ENCODE results near the gene HIP1R.

Gene HIP1R

GRCh38 chr12:122846622-122847515, 11.6 kb downstream of the HIP1R start:
- no peak for DNase-seq (ENCODE audit: low read depth)
- no peak overlapping the region for H3K4me3 ChIP-seq (ENCODE audit: low read depth, low read length)

DNA sequence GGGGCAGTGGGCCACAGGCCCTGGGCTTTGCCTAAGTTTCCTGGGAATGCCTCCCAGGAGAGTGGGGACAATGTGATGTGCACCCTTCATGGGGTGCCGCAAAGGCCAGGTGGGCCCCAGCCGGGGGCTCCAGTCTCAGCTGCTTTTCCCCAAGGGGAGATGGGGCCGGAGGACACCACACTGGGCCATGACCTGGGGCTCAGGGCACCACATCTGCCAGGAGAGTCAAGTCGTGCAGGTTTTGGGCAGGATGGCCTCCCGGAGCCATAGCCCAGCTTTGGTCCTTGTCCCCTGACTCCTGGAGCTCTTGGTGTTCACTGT, 12.2 kb downstream of the HIP1R start:
- DNase-seq (ENCODE audit: low read depth), result no peak
- H3K4me3 ChIP-seq (ENCODE audit: low read depth, low read length), result no peak overlapping the region

GRCh38 chr12:122847921-122848421, 12.7 kb downstream of the HIP1R start:
- no peak for DNase-seq (ENCODE audit: low read depth)
- no peak overlapping the region for H3K4me3 ChIP-seq (ENCODE audit: low read depth, low read length)

DNA sequence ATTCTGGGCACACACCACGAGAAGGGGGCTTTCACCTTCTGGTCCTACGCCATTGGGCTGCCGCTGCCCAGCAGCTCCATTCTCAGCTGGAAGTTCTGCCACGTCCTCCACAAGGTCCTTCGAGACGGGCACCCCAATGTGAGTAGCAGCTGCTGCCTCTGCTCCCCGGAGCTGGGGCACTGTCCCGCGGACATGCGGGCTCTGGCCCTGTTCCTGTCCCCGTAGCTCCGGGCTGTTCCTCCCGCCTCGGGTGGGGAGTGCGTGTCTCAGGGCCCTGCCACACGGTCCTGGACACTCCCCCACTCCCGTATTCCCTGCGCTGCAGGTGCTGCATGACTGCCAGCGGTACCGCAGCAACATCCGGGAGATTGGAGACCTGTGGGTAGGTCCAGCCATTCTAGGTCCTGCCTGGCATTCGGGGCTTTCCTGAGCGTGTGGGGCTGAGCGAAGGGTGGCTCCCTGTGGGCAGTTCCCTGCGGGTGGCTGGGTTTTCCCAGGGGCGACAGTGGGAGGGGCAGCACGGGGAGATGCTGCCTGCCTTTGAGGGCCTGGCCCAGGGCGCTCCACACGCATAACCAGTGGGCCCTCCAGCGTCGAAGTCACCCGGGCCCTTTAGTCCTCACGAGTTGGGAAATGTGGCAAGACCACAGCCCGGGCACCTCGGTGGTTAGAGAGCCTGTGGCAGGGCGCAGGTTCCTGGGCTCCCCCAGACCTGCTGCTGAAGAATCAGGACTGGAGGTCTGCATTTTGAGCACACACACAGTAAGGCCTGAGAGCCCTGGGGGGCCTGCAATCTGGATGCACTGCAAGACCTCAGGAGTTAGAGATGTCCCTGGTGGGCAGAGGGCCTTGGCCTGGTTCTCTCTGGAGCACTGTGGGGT, 13.5 kb downstream of the HIP1R start:
- H3K4me3 ChIP-seq (ENCODE audit: low read depth, low read length), result no peak overlapping the region
- no peak for DNase-seq (ENCODE audit: low read depth)

DNA sequence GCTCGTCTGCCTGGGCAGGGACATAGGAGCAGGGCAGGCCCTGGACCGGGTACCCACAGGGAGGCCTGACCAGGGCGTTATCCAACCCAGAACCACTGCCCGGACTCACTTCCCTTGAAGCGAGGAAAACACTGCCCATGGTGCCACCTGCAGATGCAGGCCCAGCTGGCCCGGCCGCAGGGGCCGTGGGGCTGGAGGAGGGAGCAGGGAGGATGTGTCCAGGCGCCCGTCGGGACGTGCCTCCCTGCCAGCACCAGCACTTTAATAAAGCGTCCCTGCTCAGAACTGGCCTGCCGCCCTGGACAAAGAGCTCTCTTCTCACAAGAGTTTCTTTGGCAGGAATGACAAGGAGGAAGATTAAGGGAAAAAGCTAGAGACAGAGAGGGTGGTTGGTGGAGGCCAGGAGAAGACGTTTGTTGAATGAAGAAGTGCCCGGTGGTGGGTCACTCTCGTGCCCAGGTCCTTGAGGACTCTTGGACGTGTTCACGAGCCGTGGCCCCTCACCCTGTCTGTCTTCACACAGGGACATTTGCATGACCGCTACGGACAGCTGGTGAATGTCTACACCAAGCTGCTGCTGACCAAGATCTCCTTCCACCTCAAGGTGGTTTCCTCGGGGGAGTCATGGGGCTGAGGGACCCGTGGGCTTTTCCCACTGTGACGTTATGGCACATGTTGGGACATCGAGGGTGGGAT, 14.2 kb downstream of the HIP1R start:
- no peak for DNase-seq (ENCODE audit: low read depth)
- H3K4me3 ChIP-seq (ENCODE audit: low read depth, low read length), result no peak overlapping the region

DNA sequence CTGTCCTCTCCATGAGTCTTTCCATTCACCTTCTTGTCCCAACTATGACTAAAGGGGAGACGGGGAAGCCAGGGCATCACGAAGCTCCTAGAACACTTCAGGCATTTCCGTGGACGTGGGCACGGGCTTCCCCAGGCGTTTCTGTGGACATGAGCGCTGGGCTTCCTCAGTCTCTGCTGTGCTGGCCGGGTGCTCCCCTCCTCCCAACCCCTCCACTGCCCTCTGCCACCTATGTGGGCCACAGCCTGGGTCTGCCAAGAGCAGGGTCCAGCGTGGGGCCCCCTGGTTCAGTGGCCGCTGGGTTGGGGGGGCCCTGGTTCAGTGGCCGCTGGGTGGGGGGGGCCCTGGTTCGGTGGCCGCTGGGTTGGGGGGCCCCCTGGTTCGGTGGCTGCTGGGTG, 14.8 kb downstream of the HIP1R start:
- no peak for DNase-seq (ENCODE audit: low read depth)

GRCh38 chr12:122850695-122851350, 15.6 kb downstream of the HIP1R start:
- H3K4me3 ChIP-seq (ENCODE audit: low read depth, low read length), result no peak overlapping the region
- no peak for DNase-seq (ENCODE audit: low read depth)

More for the DNA sequence above, 14.8 kb downstream of the HIP1R start:
- H3K4me3 ChIP-seq (ENCODE audit: low read depth, low read length), result no peak overlapping the region

DNA sequence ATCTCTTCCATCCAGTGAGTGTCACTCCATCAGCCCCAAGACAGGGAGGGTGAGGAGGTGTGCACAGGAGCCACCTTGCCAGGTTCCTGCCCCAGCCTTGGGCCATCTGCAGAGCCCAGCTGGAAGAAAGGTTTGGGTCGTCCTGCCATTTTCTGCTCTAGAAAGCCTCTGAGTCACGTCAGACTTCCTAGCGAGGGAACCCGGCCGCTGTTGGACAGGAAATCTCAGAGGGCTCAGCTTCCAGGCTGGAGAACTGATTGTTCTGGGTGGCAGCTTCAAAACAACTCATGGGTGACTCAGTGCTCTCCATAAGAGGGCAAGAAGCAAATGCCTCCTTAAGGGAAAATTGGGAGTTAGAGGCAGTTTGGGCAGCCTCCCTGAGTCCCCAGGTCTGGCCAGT, 16.6 kb downstream of the HIP1R start:
- H3K4me3 ChIP-seq (ENCODE audit: low read depth, low read length), result no peak overlapping the region
- peak; percentile 67 for DNase-seq (ENCODE audit: low read depth)

- H3K4me3 ChIP-seq (ENCODE audit: low read depth, low read length), result no peak overlapping the region
- no peak for DNase-seq (ENCODE audit: low read depth)
These were observed 17.3 kb downstream of the HIP1R start for GRCh38 chr12:122852336-122853275.

DNA sequence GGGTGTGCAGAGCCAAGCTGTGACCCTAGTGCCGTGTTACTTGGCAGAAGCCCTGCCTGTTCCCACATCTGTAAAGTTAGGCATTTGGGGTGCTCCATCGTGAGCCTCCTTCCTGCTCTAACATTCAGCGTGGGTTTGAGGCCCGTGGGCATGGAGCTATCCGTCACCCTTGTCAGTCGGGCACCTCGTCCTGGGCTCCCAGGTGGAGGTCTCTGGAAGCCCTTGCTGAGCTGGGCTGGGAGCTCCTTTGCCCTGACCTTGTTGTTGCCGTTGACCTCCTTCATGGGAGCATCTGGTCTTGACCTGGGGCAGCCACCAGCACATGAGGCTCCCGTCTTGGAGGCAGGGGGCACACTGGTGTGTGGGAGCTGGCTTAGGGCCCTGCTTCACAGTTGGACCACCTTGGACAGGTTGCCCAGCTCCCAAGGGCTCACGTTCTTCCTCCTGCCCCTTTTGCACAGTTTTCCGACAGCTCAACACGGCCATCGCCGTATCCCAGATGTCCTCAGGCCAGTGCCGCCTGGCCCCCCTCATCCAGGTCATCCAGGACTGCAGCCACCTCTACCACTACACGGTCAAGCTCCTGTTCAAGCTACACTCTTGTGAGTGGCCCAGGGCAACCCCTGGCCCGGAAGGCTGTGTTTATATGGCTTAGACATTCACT, 18.5 kb downstream of the HIP1R start:
- H3K4me3 ChIP-seq (ENCODE audit: low read depth, low read length), result no peak overlapping the region
- DNase-seq (ENCODE audit: low read depth), result no peak

GRCh38 chr12:122854554-122854953, 19.3 kb downstream of the HIP1R start:
- no peak for DNase-seq (ENCODE audit: low read depth)
- H3K4me3 ChIP-seq (ENCODE audit: low read depth, low read length), result no peak overlapping the region

DNA sequence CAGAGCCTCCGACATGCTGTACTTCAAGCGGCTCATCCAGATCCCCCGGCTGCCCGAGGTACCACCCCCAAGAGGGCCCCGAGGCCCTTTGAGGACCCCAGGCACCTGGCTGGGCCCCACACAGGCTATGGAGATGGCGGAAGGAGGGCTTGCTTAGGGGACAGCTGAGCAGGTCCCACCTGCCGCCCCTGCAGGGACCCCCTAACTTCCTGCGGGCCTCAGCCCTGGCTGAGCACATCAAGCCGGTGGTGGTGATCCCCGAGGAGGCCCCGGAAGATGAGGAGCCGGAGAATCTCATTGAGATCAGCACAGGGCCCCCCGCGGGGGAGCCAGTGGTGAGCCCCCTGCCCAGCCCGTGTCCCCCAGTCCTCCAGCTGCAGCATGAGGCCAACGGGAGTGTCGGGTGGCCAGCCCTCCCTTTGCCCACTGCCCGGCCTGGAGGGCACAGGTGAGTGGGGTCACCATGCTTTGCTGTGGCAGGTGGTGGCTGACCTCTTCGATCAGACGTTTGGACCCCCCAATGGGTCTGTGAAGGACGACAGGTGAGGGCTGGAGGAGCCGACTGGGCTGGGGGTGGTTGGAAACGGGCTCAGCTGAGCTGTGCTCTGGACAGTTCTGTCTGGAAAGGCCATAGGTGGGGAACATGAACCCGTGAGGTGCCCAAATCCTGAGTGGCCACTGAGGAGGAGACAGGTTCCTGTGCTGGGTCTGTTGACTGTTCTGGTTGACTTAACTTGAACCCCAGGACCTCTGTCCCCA, 20.0 kb downstream of the HIP1R start:
- no peak for DNase-seq (ENCODE audit: low read depth)
- H3K4me3 ChIP-seq (ENCODE audit: low read depth, low read length), result no peak overlapping the region

DNA sequence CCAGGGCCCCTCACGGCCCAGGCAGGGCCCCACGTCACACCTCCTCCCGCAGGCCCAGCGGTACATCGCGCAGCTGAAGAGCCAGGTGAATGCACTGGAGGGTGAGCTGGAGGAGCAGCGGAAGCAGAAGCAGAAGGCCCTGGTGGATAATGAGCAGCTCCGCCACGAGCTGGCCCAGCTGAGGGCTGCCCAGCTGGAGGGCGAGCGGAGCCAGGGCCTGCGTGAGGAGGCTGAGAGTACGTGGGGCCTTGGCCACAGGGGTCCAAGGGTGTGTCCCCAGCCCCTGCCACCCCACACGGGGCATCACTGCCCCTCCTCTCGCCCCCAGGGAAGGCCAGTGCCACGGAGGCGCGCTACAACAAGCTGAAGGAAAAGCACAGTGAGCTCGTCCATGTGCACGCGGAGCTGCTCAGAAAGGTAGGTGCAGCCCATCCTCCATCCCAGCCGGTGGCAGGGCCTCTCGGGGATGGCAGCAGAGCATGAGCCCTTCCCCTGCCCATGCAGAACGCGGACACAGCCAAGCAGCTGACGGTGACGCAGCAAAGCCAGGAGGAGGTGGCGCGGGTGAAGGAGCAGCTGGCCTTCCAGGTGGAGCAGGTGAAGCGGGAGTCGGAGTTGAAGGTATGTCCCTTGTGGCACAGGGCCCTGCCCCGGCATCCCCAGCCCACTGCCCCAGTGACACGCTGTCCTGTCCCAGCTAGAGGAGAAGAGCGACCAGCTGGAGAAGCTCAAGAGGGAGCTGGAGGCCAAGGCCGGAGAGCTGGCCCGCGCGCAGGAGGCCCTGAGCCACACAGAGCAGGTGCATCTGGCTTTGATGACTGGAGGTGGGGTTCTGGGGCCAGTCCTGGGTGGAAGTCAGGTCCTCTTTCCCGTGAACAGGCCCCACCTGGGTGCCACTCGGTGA, 20.9 kb downstream of the HIP1R start:
- no peak overlapping the region for H3K4me3 ChIP-seq (ENCODE audit: low read depth, low read length)
- DNase-seq (ENCODE audit: low read depth), result no peak

- H3K4me3 ChIP-seq (ENCODE audit: low read depth, low read length), result no peak overlapping the region
- DNase-seq (ENCODE audit: low read depth), result no peak
These were observed 21.9 kb downstream of the HIP1R start for GRCh38 chr12:122856999-122857671.

- no peak for DNase-seq (ENCODE audit: low read depth)
- H3K4me3 ChIP-seq (ENCODE audit: low read depth, low read length), result no peak overlapping the region
These were observed 22.9 kb downstream of the HIP1R start for GRCh38 chr12:122858171-122858570.

Data from skeletal muscle cell (primary cell).